GM18511 (cell line): Measurements from ENCODE around the gene TUSC1.
"Not testable (repeated sequence)": the region's sequence is repeated elsewhere in the genome, so short reads cannot be mapped to it uniquely, and the experiment has no call there.

Source experiments
- ATAC-seq: cut with Tn5 transposase; IDR thresholded peaks from one replicate; pipeline ENCODE4 v1.9.1; 2021; ENCODE audit warnings: mild to moderate bottlenecking, moderate library complexity; ENCODE audit not compliant: unreplicated experiment

The TUSC1 gene

GRCh38 chr9:25678147-25678666 lies at the start of gene TUSC1:
TUSC1 (minus strand) TSS chr9:25678444; CDS start chr9:25678312, 132 bp downstream.
- ATAC-seq, result no peak

- ATAC-seq, result no peak
Measured at GRCh38 chr9:25726871-25727410, 48.7 kb upstream of the TUSC1 start.

DNA sequence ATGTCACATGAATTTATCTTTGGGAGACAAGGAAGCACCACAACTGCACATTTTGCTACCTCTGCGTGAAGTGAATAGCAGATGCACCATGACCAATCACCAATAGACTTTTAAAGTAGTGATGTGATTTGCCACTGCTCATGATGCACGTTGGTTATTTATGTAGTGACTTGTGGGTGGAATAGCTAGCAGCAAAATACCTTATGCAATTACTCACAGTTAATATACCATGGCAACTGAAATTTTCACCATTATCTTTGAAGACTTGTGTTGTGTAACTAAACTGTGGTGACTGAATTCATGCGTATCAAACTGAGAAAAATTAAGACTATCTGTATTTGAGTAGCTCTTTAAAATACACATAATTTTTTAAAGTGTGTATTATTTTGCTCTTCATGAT lies 46.2 kb upstream of the TUSC1 start:
- no peak for ATAC-seq

GRCh38 chr9:25716220-25716872 lies 38.1 kb upstream of the TUSC1 start:
- no peak for ATAC-seq

DNA sequence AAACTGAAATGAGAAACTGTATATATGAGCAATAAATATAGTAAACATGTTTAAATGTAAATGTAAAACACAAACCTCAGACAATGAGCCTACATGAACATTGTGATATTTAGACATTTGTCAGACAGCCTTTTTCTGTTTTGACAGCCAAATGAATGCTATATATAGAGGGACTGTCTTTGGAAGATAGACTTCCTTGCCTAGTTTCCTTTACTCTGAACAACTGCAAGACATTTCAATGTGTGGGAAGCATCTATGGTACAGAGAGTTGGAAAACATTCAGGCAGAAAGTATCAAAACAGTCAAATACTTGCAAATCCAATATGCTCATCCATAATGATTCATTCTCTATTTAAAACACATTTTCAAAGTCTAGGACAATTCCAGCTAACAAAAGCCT lies 31.7 kb upstream of the TUSC1 start:
- no peak for ATAC-seq

GRCh38 chr9:25704800-25705199 lies 26.6 kb upstream of the TUSC1 start:
- no peak for ATAC-seq

DNA sequence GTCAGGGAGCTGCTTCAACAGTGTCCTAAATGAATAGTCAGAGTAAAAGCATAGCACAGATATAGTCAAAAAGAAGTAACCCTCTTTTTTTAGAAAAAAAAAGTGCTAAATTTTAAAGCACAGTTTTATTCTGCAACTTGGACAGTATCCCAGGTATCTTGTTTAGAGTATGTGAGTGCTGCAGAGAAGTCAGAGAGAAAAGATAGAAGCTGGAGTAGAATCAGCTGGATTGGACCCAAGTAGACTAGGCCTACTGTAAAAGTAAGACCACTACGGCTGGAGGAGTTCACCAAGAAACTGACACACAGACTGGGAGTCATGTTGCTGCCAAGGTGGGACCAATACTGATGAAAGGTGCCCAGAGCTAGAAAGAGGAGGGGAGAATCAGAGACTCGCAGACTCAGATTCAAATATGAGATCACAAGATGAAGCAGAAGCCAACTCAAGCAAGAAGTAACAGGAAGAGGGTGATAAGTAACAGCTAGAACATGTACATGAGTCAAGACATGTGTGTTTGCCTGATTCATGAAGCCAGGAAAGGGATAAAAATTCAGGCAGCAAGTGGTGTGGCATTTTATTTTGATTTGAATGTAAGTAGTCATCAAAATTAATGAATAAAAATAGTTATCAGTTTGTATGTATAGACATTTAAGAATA lies 25.6 kb upstream of the TUSC1 start:
- ATAC-seq, result no peak

- no peak for ATAC-seq
Measured at GRCh38 chr9:25702536-25702935, 24.3 kb upstream of the TUSC1 start.

GRCh38 chr9:25700899-25701298 lies 22.7 kb upstream of the TUSC1 start:
- not testable (repeated sequence) for ATAC-seq

DNA sequence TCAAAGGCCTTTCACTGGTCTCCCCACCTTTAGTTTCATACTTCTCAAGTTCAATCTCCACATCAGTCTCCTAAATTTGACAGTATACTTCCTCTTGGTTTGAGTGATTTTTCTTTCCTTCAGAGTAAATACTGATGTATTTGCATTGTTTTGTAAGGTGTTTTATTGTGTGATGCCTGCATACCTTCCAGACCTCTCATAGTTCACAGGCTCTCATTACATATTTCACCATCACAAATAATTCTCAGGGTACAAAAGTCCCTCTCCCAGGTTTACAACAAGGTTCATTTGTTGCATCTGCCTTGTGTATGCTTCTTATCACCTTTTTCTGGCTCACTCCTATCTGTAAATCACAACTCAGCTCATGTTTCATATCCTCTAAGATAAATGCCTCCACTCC lies 22.2 kb upstream of the TUSC1 start:
- no peak for ATAC-seq

- no peak for ATAC-seq
Measured at GRCh38 chr9:25691786-25692185, 13.5 kb upstream of the TUSC1 start.

DNA sequence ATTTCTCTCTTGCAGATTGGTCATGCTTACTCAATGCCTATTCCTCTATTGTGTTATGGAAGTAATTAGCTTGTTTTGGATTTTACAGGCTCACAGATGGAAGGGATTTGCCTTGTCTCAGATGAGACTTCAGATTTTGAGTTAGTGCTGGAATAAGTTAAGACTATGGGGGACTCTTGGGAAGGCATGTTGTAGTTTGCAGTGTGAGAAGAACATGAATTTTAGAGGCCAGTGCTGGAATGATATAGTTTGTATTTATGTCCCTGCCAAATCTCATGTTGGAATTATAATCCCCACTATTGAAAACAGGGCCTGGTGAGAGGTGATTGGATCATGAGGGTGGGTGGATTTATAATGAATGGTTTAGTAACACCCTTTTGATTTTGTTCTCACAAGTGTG lies 6.1 kb upstream of the TUSC1 start:
- ATAC-seq, result no peak

DNA sequence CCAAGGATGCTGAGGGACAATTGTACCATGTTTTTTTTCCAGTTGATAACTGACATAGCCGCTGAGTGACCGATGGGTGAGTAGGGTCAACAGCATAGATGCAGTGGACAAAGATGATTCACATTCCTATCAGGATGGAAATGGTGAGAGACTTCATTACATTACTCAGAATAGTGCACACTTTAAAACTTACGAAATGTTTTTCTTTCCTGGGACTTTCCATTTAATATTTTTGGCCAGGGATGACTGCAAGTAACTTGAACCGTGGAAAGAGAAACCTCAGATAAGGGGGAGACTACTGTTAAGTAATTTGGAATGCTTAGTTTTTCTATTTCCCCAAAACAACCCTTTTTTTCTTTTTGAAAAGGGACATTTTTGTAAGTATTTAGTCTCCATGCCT lies 3.0 kb upstream of the TUSC1 start:
- no peak for ATAC-seq

DNA sequence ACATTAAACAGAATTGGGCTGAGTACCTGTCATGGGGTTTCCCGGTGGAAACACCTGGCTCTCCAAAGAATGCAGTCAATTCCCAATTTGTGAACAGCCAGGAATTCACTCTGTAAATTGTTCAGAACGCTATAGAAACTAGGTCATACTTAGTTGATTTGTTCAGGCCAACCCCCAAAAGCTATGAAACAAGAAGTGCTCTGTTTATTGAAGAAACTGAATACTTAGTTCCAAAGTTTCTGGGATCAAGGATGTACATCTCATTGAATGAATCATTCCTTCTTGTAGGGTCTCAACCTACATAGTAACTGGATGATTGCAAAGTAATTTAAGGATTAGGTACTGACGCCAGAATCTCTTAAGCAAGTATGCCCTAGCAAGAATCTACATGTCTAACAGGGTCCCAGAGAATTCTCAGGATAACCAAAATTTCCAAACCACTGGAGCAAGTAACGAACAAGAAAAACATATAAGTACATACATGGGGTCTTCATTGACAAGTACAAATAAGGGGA lies 659 bp upstream of the TUSC1 start:
- no peak for ATAC-seq

GRCh38 chr9:25677301-25678146 lies 720 bp downstream of the TUSC1 start:
- ATAC-seq, result no peak

DNA sequence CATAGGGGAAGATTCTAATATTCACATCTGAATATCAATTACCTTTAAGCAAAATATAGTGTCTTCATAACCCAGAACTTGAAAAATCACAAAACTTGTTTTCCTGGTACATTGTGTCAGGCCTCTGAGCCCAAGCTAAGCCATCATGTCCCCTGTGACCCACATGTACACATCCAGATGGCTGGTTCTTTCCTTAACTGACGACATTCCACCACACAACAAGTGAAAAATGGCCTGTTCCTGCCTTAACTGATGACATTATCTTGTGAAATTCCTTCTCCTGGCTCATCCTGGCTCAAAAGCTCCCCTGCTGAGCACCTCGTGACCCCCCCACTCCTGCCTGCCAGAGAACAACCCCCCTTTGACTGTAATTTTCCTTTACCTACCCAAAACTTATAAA lies 2.4 kb downstream of the TUSC1 start:
- not testable (repeated sequence) for ATAC-seq

GRCh38 chr9:25658571-25658970 lies 19.7 kb downstream of the TUSC1 start:
- no peak for ATAC-seq

DNA sequence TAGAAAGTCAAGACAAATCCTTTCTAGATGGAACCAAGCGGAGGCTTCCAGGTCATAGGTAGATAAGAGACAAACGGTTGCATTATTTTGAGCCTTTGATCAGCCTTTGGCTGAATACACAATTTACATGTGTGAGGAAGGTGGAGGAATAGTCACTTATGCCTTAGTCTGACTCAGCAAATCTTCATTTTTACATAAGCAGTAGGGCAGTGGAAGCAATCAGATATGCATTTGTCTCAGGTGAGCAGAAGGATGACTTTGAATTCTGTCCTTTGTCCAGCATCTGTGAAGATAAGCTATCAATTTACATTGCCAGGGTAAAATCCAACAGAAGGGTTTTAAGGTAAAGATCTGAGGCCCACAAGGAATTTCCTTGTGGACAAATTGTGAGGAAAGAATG lies 23.8 kb downstream of the TUSC1 start:
- ATAC-seq, result no peak

DNA sequence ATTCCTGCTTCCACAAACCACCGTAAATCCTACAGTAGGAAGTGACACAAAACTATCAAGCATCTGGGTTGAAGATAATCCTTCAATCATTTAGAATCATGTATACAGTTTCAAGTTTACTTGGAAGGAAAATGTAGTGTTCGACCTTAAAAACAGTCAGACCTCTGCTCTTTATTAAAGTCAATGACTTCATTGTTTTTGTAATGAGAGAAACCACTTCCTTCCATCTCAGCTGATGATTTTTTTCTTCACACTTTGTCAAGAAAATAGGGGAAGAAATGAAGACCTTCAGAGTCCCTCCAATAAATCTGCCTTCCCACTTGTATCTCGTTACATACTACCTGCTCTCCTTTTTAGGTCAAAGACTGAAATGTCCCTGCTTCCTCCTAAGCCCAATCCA lies 30.1 kb downstream of the TUSC1 start:
- ATAC-seq, result no peak

DNA sequence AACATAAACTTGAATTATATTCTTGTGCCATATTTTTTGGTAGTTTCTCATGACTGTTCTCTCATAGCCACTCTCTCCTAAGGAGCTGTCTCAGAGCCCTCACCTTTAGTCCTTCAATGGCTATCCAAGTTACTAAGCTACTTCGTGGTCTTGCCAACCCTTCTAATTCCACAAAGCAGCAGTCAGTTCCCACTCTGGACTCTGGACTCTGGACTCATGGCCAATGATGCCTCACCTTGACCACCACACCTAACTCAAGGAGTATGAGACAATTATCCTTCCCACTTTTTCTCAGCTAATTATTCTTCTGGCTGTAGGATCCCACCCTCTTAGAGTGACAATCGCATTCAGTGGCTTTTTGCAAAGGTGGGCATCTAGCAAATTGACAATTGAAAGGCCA lies 42.2 kb downstream of the TUSC1 start:
- no peak for ATAC-seq

- no peak for ATAC-seq
Measured at GRCh38 chr9:25629231-25629630, 49.0 kb downstream of the TUSC1 start.
